Hepatocyte (in vitro differentiated cells): ENCODE data around the gene CEACAM16.

Experiments
- EZH2 ChIP-seq: fragments of 200-600 bp; sonication (generic); IDR thresholded peaks from 2 replicates; pipeline ENCODE4 v1.6.1; 2016; ENCODE audit warnings: antibody characterized with exemption, mild to moderate bottlenecking, borderline replicate concordance
- TF ChIP-seq, protein P1 (sequence below): fragments of 200-600 bp; sonication (generic); IDR thresholded peaks from 2 replicates; pipeline ENCODE4 v1.5.1; 2016; ENCODE audit warnings: antibody characterized with exemption, mild to moderate bottlenecking; ENCODE audit not compliant: poor library complexity

DNA sequence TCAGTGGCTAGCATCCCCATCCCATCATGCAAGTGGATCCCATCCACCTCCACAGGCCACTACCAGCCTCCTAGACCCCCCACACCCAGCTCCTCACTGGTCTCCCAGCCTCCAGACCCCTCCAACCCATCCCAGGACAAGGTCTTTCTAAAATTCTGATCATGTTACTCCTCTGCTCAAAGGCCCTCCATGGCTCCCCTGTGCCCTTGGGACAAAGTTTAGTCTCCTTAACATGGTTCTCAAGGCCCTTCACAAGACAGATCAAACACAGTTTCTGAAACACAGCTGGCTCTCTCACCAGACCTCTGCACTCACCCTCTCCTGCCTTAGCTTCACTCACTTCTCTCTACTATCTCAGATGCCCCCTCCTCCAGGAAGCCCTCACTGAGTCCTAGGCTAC is 18.4 kb upstream of the CEACAM16 start:
- TF ChIP-seq, protein P1, sequence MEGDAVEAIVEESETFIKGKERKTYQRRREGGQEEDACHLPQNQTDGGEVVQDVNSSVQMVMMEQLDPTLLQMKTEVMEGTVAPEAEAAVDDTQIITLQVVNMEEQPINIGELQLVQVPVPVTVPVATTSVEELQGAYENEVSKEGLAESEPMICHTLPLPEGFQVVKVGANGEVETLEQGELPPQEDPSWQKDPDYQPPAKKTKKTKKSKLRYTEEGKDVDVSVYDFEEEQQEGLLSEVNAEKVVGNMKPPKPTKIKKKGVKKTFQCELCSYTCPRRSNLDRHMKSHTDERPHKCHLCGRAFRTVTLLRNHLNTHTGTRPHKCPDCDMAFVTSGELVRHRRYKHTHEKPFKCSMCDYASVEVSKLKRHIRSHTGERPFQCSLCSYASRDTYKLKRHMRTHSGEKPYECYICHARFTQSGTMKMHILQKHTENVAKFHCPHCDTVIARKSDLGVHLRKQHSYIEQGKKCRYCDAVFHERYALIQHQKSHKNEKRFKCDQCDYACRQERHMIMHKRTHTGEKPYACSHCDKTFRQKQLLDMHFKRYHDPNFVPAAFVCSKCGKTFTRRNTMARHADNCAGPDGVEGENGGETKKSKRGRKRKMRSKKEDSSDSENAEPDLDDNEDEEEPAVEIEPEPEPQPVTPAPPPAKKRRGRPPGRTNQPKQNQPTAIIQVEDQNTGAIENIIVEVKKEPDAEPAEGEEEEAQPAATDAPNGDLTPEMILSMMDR: no peak
- no peak for TF ChIP-seq EZH2
